Muscle layer of duodenum (tissue), 2 donors: ENCODE results near the gene SHROOM3.
"Not testable (repeated sequence)": the region's sequence is repeated elsewhere in the genome, so short reads cannot be mapped to it uniquely, and the experiment has no call there.

Source experiments
- H3K27ac ChIP-seq: one replicate; pipeline ENCODE4 v1.7.0; 2013; ENCODE audit warnings: mild to moderate bottlenecking, low read length
- H3K27me3 ChIP-seq: one replicate; pipeline ENCODE4 v1.7.0; 2013; ENCODE audit warnings: low read depth, mild to moderate bottlenecking, control low read depth, low read length
- H3K36me3 ChIP-seq, 2 donors: one replicate each; pipeline ENCODE4 v1.7.0; 2013; ENCODE audit warnings: low read length in 2 of 2, control low read depth in 1 of 2, mild to moderate bottlenecking in 1 of 2; ENCODE audit not compliant: insufficient read depth in 2 of 2, control insufficient read depth in 1 of 2
- H3K4me1 ChIP-seq, 2 donors: one replicate each; pipeline ENCODE4 v1.7.0; 2013; ENCODE audit warnings: low read length in 2 of 2, mild to moderate bottlenecking in 2 of 2, control low read depth in 1 of 2, moderate library complexity in 1 of 2; ENCODE audit not compliant: insufficient read depth in 2 of 2, control insufficient read depth in 1 of 2
- H3K4me3 ChIP-seq, 2 donors: one replicate each; pipeline ENCODE4 v1.7.0; 2013; ENCODE audit warnings: low read length in 2 of 2, low read depth in 1 of 2, mild to moderate bottlenecking in 1 of 2
- H3K9me3 ChIP-seq, 2 donors: one replicate each; pipeline ENCODE4 v1.7.0; 2013; ENCODE audit warnings: low read length in 2 of 2, control low read depth in 1 of 2, mild to moderate bottlenecking in 1 of 2; ENCODE audit not compliant: control insufficient read depth in 1 of 2
- donor health status: healthy.

SHROOM3 gene

DNA sequence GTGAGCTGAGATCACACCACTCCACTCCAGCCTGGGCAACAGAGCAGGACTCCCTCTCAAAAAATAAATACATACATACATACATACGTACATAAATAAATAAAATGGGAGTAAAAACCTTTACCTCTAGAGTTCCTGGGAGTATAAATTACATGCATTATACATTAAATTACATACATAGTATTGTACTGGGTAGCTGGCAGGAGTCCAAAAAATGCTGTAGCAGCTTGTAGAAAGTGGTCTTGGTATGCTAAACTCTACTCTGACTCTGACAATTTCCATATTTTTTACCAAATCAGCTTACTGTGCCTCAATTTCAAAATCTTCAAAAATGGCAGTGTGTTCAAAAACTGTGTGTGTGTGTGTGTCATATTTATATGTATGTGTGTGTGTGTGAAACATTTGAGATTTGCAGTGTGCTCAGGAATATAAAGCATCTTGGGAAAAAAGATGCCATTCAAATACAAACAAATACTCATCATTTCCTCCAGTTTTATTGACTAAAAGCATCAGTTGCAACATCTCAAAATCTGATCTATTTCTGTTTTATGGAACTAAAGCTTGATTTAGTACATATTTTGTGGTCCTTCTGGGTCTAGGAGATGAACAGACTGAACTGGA lies 171.7 kb downstream of the SHROOM3 start:
- peaks cover 0 to 9% of the 10 kb centered on the region in 2 donors for H3K4me1 ChIP-seq
- no peaks in the 10 kb centered on the region for H3K27me3 ChIP-seq

GRCh38 chr4:76607266-76607799 lies 172.3 kb downstream of the SHROOM3 start:
- Histone ChIP-seq H3K9me3 (no peaks in the 10 kb centered on the region), H3K4me3 (no peak overlapping the region), H3K27me3 (no peaks in the 10 kb centered on the region), H3K27ac (no peak overlapping the region), H3K36me3 (no peaks in the 10 kb centered on the region), H3K4me1 (peaks cover 0 to 9% of the 10 kb centered on the region in 2 donors)

More for the DNA sequence above, 171.7 kb downstream of the SHROOM3 start:
- Histone ChIP-seq H3K27ac (no peak overlapping the region), H3K36me3 (no peaks in the 10 kb centered on the region), H3K9me3 (no peaks in the 10 kb centered on the region), H3K4me3 (no peak overlapping the region)

DNA sequence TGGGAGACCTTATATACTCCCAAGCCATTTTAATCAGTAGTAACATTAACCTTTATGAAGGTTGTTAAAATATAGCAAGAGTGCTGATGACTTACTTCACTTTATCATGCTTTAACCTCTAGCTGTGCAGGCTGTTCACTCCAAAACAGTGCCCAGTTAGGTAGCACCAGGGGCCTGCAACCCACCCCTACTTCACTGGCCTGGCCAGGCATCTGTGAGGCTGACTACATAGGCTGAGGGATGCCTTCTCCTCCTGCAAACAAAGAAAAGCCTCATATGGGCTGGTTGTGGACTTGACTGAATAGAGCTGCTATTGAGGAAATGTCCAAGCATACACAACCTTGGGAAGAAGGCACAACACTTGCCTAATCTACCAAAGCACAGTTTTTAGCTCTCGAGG lies 172.8 kb downstream of the SHROOM3 start:
- Histone ChIP-seq H3K36me3 (no peaks in the 10 kb centered on the region), H3K4me1 (peaks cover 0 to 9% of the 10 kb centered on the region in 2 donors), H3K4me3 (no peak overlapping the region), H3K27ac (peak overlapping the region; percentile 9), H3K9me3 (no peaks in the 10 kb centered on the region), H3K27me3 (no peaks in the 10 kb centered on the region)

- H3K36me3 ChIP-seq, H3K4me1 ChIP-seq, H3K27ac ChIP-seq, H3K4me3 ChIP-seq, H3K9me3 ChIP-seq, H3K27me3 ChIP-seq: not testable (repeated sequence)
These were observed 173.5 kb downstream of the SHROOM3 start for GRCh38 chr4:76608549-76608948.

DNA sequence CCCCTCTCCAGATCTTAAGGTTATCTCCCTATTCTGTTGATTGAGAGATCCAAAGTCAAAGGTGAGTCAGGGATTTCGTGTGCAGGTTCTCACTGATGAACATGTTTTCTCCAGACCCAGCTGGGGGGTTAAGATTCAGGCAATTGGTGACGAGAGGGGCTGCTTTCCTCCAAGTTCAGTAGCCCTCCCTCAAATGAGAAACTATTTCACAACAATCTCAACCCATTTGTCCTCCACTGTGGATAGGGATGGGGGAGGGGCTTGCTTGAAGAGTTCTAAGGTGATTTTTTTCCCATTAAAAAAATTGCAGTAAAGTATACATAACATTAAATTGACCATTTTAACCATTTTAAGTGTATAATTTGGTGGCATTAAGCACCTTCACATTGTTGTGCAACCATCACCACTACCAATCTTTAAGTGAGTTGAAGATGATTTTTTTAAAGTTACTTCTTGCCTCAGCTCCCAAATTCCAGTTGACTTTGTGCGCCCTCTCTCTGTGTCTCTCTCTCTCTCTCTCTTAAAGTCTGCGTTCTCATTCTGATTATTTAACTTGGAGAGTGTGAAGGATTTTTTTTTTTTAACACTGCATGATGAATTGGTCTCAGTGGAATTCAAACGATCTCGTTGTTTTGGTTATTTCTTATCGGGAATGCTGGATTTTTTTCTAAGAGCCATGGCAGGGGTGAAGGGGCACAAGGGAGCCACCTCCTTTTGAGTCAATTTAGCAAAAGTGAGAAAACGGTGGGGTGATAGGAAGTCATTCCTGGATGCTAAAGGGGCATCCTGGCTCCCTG lies 175.9 kb downstream of the SHROOM3 start:
- Histone ChIP-seq H3K36me3 (no peaks in the 10 kb centered on the region), H3K9me3 (no peaks in the 10 kb centered on the region), H3K27me3 (no peaks in the 10 kb centered on the region), H3K27ac (peak overlapping the region; percentile 36), H3K4me1 (peaks cover 0 to 9% of the 10 kb centered on the region in 2 donors), H3K4me3 (peak overlapping the region in 1 of 2 donors; percentile 13)

DNA sequence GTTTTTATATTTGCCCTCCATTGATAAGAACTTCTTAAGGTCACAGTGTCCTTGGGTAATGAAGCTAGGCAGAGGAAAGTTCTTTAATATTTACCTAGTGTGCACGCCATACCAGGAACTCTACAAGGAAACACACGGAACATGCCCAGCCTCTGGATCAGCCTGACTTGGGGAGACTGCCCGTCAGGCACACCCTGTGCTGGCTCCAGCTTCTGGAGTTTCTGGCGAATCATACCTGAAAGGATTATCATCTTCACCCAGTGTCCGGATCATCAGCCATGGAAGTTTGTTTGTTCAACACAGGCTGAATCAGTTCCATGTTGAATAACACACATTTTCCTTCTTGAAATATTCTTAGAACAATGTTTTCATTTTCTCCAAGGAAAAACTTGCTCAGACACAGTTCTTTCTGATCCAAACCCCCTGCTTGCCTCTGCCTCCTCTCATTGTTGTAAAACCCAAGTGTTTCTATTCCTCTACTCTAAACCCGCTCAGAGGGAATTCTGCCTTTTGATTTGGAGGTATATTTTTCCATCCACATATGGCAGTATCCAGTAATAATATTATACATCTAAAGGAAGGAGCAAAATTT lies 176.7 kb downstream of the SHROOM3 start:
- no peaks in the 10 kb centered on the region for H3K36me3 ChIP-seq
- H3K27me3 ChIP-seq, result no peaks in the 10 kb centered on the region
- H3K4me3 ChIP-seq, result peak overlapping the region in 1 of 2 donors; percentile 13
- H3K4me1 ChIP-seq, result peaks cover 0 to 9% of the 10 kb centered on the region in 2 donors
- no peaks in the 10 kb centered on the region for H3K9me3 ChIP-seq
- peak overlapping the region; percentile 36 for H3K27ac ChIP-seq

DNA sequence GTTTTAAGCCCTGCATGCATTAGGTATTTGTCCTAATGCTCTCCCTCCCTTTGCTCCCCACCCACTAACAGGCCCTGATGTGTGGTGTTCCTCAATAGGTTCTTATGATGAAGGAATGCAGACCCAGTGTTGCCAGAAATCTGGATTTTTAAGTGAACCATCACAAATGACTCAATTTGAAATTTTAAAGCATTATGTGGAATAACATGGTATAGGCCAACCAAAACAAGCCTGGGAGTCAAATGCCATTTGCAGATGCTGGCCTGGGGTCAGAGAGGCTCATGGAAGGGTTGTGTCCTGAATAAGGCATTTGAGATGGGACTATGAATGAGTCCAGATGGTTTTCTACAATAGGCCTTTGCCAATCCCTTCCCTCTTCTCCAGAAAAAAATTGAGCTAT lies 179.6 kb downstream of the SHROOM3 start:
- Histone ChIP-seq H3K36me3 (no peaks in the 10 kb centered on the region), H3K27ac (no peak overlapping the region), H3K4me1 (peaks cover 0 to 9% of the 10 kb centered on the region in 2 donors), H3K4me3 (no peak overlapping the region), H3K9me3 (no peaks in the 10 kb centered on the region), H3K27me3 (no peaks in the 10 kb centered on the region)

DNA sequence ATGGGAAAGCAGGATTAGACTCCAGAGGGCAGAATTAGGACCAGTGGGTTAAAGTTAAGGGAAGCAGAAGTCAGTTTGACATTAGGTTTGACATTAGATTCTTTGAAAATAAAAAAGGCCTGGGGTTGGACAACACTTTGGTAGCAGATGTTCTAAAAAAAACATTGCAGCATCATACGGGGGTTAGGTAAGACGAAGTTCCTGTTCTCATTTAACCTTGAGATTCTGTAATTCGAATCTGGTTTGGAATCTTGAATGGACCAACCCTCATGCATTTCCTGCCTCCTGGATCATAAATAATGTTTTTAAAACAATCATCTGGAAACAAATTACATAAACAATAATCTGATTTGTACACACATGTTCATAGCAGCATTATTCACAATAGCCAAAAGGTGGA lies 181.0 kb downstream of the SHROOM3 start:
- Histone ChIP-seq H3K27ac (no peak overlapping the region), H3K4me1 (peaks cover 0 to 6% of the 10 kb centered on the region in 2 donors), H3K4me3 (no peak overlapping the region), H3K27me3 (no peaks in the 10 kb centered on the region), H3K36me3 (no peaks in the 10 kb centered on the region), H3K9me3 (no peaks in the 10 kb centered on the region)

- no peak overlapping the region for H3K4me3 ChIP-seq
- H3K9me3 ChIP-seq, result no peaks in the 10 kb centered on the region
- no peak overlapping the region for H3K27ac ChIP-seq
- H3K36me3 ChIP-seq, result no peaks in the 10 kb centered on the region
- peaks cover 0 to under 1% of the 10 kb centered on the region in 2 donors for H3K4me1 ChIP-seq
- no peaks in the 10 kb centered on the region for H3K27me3 ChIP-seq
These were observed 181.5 kb downstream of the SHROOM3 start for GRCh38 chr4:76616526-76616925.

- H3K27ac ChIP-seq, result peak overlapping the region; percentile 94
- no peaks in the 10 kb centered on the region for H3K36me3 ChIP-seq
- no peaks in the 10 kb centered on the region for H3K9me3 ChIP-seq
- H3K4me1 ChIP-seq, result peaks cover 12 to 15% of the 10 kb centered on the region in 2 donors
- no peak overlapping the region for H3K4me3 ChIP-seq
- H3K27me3 ChIP-seq, result no peaks in the 10 kb centered on the region
These were observed 185.9 kb downstream of the SHROOM3 start for GRCh38 chr4:76620723-76621468.

GRCh38 chr4:76622126-76622525 lies 187.1 kb downstream of the SHROOM3 start:
- peaks cover 12 to 15% of the 10 kb centered on the region in 2 donors for H3K4me1 ChIP-seq
- H3K36me3 ChIP-seq, result no peaks in the 10 kb centered on the region
- no peaks in the 10 kb centered on the region for H3K27me3 ChIP-seq
- peak overlapping the region; percentile 94 for H3K27ac ChIP-seq
- no peak overlapping the region for H3K4me3 ChIP-seq
- H3K9me3 ChIP-seq, result no peaks in the 10 kb centered on the region
